WTC11 (cell line): ENCODE data around the gene CRYBA4. TPM values are rescaled to one million over a fixed set of nuclear protein-coding genes. Genes with fewer than 3 reads are reported as not detected.

ENCODE experiments used
- ATAC-seq: fragments of 200-7000 bp; cut with Tn5 transposase; 2 replicates; pipeline ENCODE4 v1.10.0; 2021; ENCODE audit warnings: mild to moderate bottlenecking, moderate library complexity
- CTCF ChIA-PET: fragments of 300-600 bp; sonication (Branson Sonifier 250); formaldehyde crosslinking; loops from one replicate; lab custom pipeline; 2021; ENCODE audit warnings: antibody characterized with exemption; lab: Charles Lee
- POLR2A ChIA-PET: fragments of 350-600 bp; sonication (Branson Sonifier 250); formaldehyde crosslinking; loops from one replicate; lab custom pipeline; 2021; ENCODE audit warnings: antibody characterized with exemption; lab: Charles Lee
- DNase-seq: peaks from one replicate; pipeline ENCODE4 v3.0.0; 2021; ENCODE audit warnings: low spot score
- H3K27ac Mint-ChIP-seq: 2 replicates; pipeline ENCODE4 v1.8.0; 2021; ENCODE audit warnings: mixed read lengths
- H3K27me3 Mint-ChIP-seq: 2 replicates; pipeline ENCODE4 v1.8.0; 2021; ENCODE audit warnings: low read depth, mild to moderate bottlenecking, moderate library complexity, mixed read lengths
- H3K36me3 Mint-ChIP-seq: 2 replicates; pipeline ENCODE4 v1.8.0; 2021; ENCODE audit warnings: mixed read lengths
- H3K4me1 Mint-ChIP-seq: 2 replicates; pipeline ENCODE4 v1.8.0; 2022; ENCODE audit warnings: mixed read lengths
- H3K4me3 Mint-ChIP-seq: 2 replicates; pipeline ENCODE4 v1.8.0; 2021; ENCODE audit warnings: mild to moderate bottlenecking, moderate library complexity, mixed read lengths
- H3K9me3 Mint-ChIP-seq: 2 replicates; pipeline ENCODE4 v1.8.0; 2021; ENCODE audit warnings: mixed read lengths
- CREM ChIP-seq: sonication (generic); formaldehyde crosslinking; IDR thresholded peaks from 2 replicates; pipeline ENCODE4 v1.8.1; 2022; ENCODE audit warnings: mild to moderate bottlenecking, missing genetic modification reagents, moderate library complexity
- GRHL2 ChIP-seq: fragments of 250-450 bp; sonication (Bioruptor Pico); IDR thresholded peaks from 2 replicates; pipeline ENCODE4 v1.8.0; 2022; ENCODE audit warnings: mild to moderate bottlenecking, moderate library complexity; ENCODE audit not compliant: insufficient replicate concordance, severe bottlenecking
- IRF2 ChIP-seq: sonication (generic); formaldehyde crosslinking; IDR thresholded peaks from 2 replicates; pipeline ENCODE4 v1.8.0; 2022; ENCODE audit warnings: low read depth, missing genetic modification reagents, borderline replicate concordance
- NFE2L1 ChIP-seq: sonication (generic); formaldehyde crosslinking; IDR thresholded peaks from 2 replicates; pipeline ENCODE4 v1.8.1; 2023; ENCODE audit warnings: missing genetic modification reagents
- NFYB ChIP-seq: sonication (generic); formaldehyde crosslinking; conservative IDR thresholded peaks from 2 replicates; pipeline ENCODE4 v1.8.0; 2022; ENCODE audit warnings: low read depth, missing genetic modification reagents
- OVOL2 ChIP-seq: fragments of 250-450 bp; sonication (Bioruptor Pico); IDR thresholded peaks from 2 replicates; pipeline ENCODE4 v1.9.0; 2021; ENCODE audit warnings: mild to moderate bottlenecking, borderline replicate concordance
- TCF7 ChIP-seq: sonication (generic); formaldehyde crosslinking; IDR thresholded peaks from 2 replicates; pipeline ENCODE4 v1.8.0; 2022; ENCODE audit warnings: mild to moderate bottlenecking, low read depth, missing genetic modification reagents, moderate library complexity
- TEAD1 ChIP-seq: sonication (generic); formaldehyde crosslinking; IDR thresholded peaks from 2 replicates; pipeline ENCODE4 v1.8.0; 2022; ENCODE audit warnings: mild to moderate bottlenecking, missing genetic modification reagents
- ZBTB21 ChIP-seq: sonication (generic); formaldehyde crosslinking; IDR thresholded peaks from 2 replicates; pipeline ENCODE4 v1.8.1; 2023; ENCODE audit warnings: mild to moderate bottlenecking, missing genetic modification reagents, borderline replicate concordance
- ZNF317 ChIP-seq: sonication (generic); formaldehyde crosslinking; IDR thresholded peaks from 2 replicates; pipeline ENCODE4 v1.8.1; 2023; ENCODE audit warnings: low read depth, mild to moderate bottlenecking, moderate library complexity, missing genetic modification reagents, borderline replicate concordance
- ZNF396 ChIP-seq: fragments of 250-450 bp; sonication (Bioruptor Pico); IDR thresholded peaks from 2 replicates; pipeline ENCODE4 v1.8.0; 2021; ENCODE audit warnings: mild to moderate bottlenecking, moderate library complexity, borderline replicate concordance
- ZNF671 ChIP-seq: fragments of 250-450 bp; sonication (Bioruptor Pico); IDR thresholded peaks from 2 replicates; pipeline ENCODE4 v1.8.0; 2021; ENCODE audit warnings: mild to moderate bottlenecking
- total RNA-seq: library from RNA; stranded (reverse); gene quantifications from 3 replicates; pipeline ENCODE4 v1.2.3, GENCODE V29; 2021
- TF ChIP-seq, protein P1 (sequence below): sonication (generic); formaldehyde crosslinking; IDR thresholded peaks from 2 replicates; pipeline ENCODE4 v1.8.1; 2022; ENCODE audit warnings: mild to moderate bottlenecking, missing genetic modification reagents, moderate library complexity, borderline replicate concordance
- TF ChIP-seq, protein P2 (sequence below): sonication (generic); formaldehyde crosslinking; IDR thresholded peaks from 2 replicates; pipeline ENCODE4 v1.8.0; 2023; ENCODE audit warnings: missing genetic modification reagents, mild to moderate bottlenecking, borderline replicate concordance
- TF ChIP-seq, protein P3 (sequence below): sonication (generic); formaldehyde crosslinking; IDR thresholded peaks from 2 replicates; pipeline ENCODE4 v1.8.1; 2023; ENCODE audit warnings: mild to moderate bottlenecking, missing genetic modification reagents, borderline replicate concordance

The CRYBA4 gene
- total RNA-seq, 1 experiment from 2014 or later = 0.81 TPM

DNA sequence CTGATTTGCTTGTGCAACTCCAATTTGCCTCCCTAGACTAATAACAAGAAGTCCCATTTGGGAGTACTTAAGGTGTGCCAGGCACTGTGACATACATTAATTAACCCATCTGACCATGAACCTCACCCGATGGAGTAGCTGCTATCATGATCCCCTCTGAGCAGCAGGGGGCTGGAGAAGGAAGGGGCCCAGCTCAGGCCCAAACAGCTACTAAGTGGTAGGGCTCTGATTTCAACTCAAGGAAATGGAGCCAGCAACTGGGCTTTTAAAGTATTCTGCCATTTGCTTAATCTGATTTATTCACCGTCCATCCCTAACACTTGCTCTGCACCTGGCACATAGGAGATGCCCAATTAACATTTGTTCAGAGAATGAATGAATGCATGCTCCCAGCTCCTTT, 5.1 kb upstream of the CRYBA4 start:
- CTCF ChIA-PET = interaction anchor here (0.9 to 1.1 kb wide), 2 partner anchors 9 to 113 kb away, joined by 3 read pairs; no protein-coding TSS in a partner anchor

DNA sequence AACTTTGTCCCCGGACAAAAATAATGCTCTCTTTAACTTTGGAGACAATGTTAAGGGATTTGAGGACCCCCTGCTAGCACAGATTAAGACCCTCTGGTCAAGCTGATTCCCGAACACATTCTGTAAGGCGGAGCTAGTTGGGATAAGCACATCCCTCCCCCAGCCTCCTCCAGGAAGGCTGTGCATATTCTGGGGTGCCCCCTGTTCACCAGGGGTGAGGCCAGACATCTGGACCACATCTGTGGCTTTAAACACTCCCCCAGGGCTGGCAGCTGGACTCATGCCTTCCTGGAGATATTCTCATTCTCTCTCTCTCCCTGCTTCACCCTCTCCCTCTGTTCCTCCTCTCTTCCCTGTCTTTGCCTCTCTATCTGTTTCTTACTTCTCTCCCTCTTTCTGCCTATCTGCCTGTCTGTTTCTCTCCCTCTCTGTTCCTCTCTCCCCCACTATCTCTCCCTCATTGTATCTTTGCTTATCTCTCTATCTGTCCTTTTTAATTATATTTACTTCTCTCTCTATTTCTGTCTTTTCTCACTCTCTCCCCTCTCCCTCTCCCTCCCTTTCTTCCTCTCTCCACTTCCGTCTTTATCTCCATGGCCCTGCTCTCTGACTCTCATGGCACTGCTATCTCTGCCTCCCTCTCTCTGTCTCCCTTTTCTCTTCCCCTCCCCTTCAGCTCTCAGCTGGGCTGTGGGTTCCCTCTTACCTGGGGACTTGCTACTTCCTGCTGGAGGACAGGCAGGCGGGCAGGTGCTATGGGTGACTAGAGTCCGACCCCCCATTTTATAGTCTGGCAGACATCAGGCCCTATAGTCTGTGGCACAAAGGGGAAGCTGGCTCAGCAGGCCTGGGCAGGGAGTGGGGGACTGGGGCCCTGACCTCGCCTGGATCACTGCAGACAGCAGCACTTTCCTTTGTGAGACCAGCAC, 4.2 kb upstream of the CRYBA4 start, which contains the start of gene CRYBB1:
TSS of gene CRYBB1 (minus strand) at position 757 of the 929 bp plus-strand sequence. CDS start 1,708 bp downstream, outside the sequence.
- Mint-ChIP-seq H3K36me3 (no peaks in the 10 kb centered on the region), H3K9me3 (no peaks in the 10 kb centered on the region), H3K27me3 (peaks cover 47% of the 10 kb centered on the region), H3K27ac (no peak within 1 kb of the TSS; the same call in 1 of the 2 replicates), H3K4me1 (peaks cover 67% of the 10 kb centered on the region), H3K4me3 (peak within 1 kb of the TSS; percentile 4)
- ATAC-seq (peak; percentile 36), DNase-seq (no peak)
- TF ChIP-seq, protein P1, sequence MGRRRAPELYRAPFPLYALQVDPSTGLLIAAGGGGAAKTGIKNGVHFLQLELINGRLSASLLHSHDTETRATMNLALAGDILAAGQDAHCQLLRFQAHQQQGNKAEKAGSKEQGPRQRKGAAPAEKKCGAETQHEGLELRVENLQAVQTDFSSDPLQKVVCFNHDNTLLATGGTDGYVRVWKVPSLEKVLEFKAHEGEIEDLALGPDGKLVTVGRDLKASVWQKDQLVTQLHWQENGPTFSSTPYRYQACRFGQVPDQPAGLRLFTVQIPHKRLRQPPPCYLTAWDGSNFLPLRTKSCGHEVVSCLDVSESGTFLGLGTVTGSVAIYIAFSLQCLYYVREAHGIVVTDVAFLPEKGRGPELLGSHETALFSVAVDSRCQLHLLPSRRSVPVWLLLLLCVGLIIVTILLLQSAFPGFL (CRISPR knock-in tag) = no peak
- TF ChIP-seq ZBTB21 (CRISPR knock-in tag) (no peak), TCF7 (CRISPR knock-in tag) (no peak), ZNF317 (CRISPR knock-in tag) (no peak), ZNF396 (no peak), CREM (CRISPR knock-in tag) (no peak), GRHL2 (no peak)
- TF ChIP-seq, protein P2, sequence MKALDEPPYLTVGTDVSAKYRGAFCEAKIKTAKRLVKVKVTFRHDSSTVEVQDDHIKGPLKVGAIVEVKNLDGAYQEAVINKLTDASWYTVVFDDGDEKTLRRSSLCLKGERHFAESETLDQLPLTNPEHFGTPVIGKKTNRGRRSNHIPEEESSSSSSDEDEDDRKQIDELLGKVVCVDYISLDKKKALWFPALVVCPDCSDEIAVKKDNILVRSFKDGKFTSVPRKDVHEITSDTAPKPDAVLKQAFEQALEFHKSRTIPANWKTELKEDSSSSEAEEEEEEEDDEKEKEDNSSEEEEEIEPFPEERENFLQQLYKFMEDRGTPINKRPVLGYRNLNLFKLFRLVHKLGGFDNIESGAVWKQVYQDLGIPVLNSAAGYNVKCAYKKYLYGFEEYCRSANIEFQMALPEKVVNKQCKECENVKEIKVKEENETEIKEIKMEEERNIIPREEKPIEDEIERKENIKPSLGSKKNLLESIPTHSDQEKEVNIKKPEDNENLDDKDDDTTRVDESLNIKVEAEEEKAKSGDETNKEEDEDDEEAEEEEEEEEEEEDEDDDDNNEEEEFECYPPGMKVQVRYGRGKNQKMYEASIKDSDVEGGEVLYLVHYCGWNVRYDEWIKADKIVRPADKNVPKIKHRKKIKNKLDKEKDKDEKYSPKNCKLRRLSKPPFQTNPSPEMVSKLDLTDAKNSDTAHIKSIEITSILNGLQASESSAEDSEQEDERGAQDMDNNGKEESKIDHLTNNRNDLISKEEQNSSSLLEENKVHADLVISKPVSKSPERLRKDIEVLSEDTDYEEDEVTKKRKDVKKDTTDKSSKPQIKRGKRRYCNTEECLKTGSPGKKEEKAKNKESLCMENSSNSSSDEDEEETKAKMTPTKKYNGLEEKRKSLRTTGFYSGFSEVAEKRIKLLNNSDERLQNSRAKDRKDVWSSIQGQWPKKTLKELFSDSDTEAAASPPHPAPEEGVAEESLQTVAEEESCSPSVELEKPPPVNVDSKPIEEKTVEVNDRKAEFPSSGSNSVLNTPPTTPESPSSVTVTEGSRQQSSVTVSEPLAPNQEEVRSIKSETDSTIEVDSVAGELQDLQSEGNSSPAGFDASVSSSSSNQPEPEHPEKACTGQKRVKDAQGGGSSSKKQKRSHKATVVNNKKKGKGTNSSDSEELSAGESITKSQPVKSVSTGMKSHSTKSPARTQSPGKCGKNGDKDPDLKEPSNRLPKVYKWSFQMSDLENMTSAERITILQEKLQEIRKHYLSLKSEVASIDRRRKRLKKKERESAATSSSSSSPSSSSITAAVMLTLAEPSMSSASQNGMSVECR = 0 out of 2 replicates have a peak, but pooled peaks have one; percentile 41
- TF ChIP-seq, protein P3, sequence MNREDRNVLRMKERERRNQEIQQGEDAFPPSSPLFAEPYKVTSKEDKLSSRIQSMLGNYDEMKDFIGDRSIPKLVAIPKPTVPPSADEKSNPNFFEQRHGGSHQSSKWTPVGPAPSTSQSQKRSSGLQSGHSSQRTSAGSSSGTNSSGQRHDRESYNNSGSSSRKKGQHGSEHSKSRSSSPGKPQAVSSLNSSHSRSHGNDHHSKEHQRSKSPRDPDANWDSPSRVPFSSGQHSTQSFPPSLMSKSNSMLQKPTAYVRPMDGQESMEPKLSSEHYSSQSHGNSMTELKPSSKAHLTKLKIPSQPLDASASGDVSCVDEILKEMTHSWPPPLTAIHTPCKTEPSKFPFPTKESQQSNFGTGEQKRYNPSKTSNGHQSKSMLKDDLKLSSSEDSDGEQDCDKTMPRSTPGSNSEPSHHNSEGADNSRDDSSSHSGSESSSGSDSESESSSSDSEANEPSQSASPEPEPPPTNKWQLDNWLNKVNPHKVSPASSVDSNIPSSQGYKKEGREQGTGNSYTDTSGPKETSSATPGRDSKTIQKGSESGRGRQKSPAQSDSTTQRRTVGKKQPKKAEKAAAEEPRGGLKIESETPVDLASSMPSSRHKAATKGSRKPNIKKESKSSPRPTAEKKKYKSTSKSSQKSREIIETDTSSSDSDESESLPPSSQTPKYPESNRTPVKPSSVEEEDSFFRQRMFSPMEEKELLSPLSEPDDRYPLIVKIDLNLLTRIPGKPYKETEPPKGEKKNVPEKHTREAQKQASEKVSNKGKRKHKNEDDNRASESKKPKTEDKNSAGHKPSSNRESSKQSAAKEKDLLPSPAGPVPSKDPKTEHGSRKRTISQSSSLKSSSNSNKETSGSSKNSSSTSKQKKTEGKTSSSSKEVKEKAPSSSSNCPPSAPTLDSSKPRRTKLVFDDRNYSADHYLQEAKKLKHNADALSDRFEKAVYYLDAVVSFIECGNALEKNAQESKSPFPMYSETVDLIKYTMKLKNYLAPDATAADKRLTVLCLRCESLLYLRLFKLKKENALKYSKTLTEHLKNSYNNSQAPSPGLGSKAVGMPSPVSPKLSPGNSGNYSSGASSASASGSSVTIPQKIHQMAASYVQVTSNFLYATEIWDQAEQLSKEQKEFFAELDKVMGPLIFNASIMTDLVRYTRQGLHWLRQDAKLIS = no peak
- ChIA-PET POLR2A (interaction anchor here (0.9 to 1.1 kb wide), 2 partner anchors 9 to 28 kb away, joined by 3 to 4 read pairs; no protein-coding TSS in a partner anchor), CTCF (interaction anchor here (1.1 kb wide), 1 partner anchor 114 kb away, joined by 3 read pairs; no protein-coding TSS in a partner anchor)

More for the DNA sequence above, 5.1 kb upstream of the CRYBA4 start:
- H3K9me3 Mint-ChIP-seq = no peaks in the 10 kb centered on the region
- ATAC-seq = no peak
- peaks cover 74% of the 10 kb centered on the region for H3K4me1 Mint-ChIP-seq
- no peak overlapping the region for H3K27ac Mint-ChIP-seq
- H3K4me3 Mint-ChIP-seq = peak overlapping the region; percentile 4; the same call in 1 of the 2 replicates
- POLR2A ChIA-PET = interaction anchor here (1.1 kb wide), 1 partner anchor 9 kb away, joined by 3 read pairs; no protein-coding TSS in a partner anchor
- no peak for DNase-seq
- no peaks in the 10 kb centered on the region for H3K36me3 Mint-ChIP-seq
- TF ChIP-seq ZNF671 (CRISPR knock-in tag) (no peak), NFE2L1 (CRISPR knock-in tag) (no peak), NFYB (no peak), TEAD1 (CRISPR knock-in tag) (no peak), OVOL2 (CRISPR knock-in tag) (no peak), GRHL2 (no peak), IRF2 (no peak)
- peaks cover 56% of the 10 kb centered on the region for H3K27me3 Mint-ChIP-seq
